Middle frontal gyrus (tissue), 1 donor: ENCODE data around the gene CELA2A.

Experiments
- DNase-seq: peaks from one replicate; pipeline ENCODE4 v3.0.0-alpha.2; 2015; ENCODE audit warnings: low spot score; ENCODE audit errors: extremely low spot score

The CELA2A gene

DNA sequence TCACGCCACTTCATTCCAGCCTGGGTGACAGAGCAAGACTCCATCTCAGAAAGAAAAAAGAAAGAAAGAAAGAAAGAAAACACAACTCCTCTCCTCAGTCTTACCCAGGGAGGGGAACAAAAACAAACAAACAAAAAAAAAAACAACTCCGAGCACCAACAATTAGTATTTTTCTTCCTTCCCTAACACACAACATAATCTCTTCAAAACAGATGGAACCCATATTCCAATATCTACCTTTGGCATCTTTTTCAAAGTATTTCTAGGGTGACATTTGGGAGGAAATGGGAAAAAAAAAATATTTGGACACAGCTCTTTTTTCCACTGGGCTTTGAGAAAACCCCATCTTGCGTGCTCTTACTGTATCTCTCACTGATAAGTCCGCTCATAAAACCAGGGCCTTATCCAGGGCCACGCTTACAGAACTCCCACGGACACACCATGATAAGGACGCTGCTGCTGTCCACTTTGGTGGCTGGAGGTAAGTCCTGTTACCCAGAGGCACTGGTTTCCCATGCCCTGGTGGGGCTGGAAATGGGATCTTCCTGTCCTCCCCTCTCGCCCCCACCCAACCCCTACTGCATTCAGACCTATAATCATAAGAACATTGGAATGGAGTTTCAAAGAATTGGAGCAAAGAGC is at the start of gene CELA2A:
Gene CELA2A, plus strand, starts transcription at position 420 of the 642 bp plus-strand sequence. Its CDS starts 22 bp downstream, at position 442.
- no peak for DNase-seq

- no peak for DNase-seq
Observed at GRCh38 chr1:15407580-15407979, 49.0 kb upstream of the CELA2A start.

- no peak for DNase-seq
Observed at GRCh38 chr1:15408890-15409387, 47.6 kb upstream of the CELA2A start.

- peak; percentile 53 for DNase-seq
Observed at GRCh38 chr1:15409388-15410222, 46.9 kb upstream of the CELA2A start, which contains the start of gene EFHD2. Gene EFHD2 (plus strand): TSS chr1:15409888. CDS start chr1:15409972, 84 bp downstream.

- no peak for DNase-seq
Observed at GRCh38 chr1:15410223-15410883, 46.2 kb upstream of the CELA2A start.

DNA sequence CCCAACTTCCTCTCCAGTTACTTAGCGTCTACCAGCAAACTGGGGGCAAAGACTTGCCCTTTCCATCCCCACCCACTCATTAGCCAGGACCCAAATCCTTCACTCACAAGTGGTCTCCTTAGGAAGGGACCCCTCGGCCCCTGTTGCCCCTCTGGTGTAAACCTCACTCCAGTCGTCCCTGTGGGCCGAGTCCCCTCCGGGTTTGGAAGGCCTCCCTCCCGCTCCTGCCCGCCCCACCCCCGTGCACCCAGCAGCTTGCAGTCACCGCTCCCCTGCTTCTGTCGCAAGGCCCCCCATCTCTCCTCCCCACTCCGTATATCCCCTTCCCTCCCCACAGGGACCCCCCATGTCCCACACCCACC is 45.7 kb upstream of the CELA2A start:
- DNase-seq = no peak

- DNase-seq = no peak
Observed at GRCh38 chr1:15411593-15412137, 44.9 kb upstream of the CELA2A start.

DNA sequence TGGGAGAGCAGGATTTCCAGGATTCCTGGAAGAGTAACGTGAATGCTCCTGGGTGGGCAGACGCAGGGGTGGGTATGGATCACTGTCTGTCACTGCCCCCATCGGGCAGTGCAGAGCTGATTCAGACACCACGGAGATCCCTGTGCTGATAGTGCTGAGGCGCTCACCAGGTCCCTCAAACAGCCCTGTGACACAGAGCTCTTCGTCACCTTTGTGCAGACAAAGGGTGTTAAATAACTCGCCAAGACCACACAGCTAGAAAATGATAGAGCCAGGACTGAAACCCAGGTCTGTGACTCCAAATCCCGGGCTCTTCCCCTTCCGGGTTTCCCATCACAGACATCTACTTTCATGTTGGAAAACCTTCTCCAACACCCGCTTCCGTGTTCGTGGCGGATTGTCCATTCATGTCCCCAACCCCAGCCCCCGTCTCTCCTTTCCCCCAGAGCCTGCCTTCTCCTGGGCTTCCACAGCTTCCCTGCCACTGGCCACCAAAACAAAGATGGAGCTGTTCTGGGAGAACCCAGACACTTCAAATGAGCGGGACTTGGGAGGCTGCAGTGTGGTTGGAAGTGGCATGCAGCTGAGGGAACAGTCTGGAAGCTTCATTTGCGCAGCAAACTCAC is 44.2 kb upstream of the CELA2A start:
- no peak for DNase-seq

DNA sequence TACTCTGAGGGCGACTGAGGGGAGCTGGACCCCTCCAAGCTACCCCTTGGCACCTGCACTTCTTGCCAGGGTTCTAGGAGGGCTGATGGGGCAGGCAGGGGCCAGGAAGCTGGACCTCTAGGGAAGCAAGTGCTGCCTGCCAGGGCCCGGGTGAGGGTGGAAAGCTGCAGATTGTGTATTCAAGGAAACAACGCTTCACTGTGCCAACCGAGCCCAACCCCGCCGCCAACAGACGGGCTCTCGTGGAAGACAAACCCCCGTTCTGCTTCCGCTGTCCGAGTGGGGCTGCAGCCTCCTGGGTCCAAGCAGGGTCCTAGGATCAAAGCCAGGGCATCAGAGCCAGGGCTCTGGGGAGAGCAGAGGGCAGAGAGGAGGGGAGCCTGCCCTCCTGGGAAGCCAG is 43.7 kb upstream of the CELA2A start:
- no peak for DNase-seq

DNA sequence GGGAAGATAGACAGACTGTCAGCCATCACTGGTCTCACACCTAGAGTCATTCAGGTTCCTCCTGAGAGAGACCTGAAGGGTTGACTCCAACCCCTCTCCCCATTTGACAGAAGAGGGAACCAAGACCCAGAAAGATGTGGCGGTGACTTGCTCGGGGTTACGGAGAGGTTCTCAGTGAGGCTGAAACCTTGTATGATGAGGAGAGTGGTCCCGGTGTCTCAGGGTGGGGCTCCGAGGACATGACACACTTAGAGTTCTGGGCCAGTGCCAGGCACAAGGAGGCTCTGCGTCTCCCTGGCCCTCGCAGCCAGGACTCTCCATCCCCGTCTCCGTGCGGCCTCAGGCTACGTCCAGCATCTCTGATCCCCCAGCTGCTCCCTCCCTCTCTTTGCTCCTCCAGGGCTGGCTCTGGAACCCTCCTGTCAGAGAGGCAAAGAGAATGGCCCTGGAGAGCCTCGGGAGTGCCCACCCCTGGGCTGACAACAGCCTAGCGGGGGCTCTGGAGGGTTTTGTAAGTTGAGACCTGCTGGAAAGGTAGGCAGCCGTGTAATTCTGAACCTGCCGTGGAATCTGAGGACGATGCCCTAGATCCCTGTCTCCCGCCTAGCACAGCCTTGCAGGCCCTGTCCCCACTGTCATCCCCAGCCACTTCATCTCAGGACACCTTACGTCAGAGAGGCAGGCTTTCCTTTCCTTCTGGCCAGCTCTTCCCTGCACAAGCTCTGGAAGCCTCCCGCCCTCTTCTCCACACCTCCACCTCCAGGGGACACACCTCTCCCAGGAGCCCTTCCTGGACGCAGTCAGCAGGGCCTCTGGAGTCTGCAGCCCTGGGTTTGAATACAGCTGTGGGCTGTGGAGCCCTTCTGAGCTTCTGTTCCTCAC is 42.7 kb upstream of the CELA2A start:
- no peak for DNase-seq

- no peak for DNase-seq
Observed at GRCh38 chr1:15414445-15414983, 42.0 kb upstream of the CELA2A start.

DNA sequence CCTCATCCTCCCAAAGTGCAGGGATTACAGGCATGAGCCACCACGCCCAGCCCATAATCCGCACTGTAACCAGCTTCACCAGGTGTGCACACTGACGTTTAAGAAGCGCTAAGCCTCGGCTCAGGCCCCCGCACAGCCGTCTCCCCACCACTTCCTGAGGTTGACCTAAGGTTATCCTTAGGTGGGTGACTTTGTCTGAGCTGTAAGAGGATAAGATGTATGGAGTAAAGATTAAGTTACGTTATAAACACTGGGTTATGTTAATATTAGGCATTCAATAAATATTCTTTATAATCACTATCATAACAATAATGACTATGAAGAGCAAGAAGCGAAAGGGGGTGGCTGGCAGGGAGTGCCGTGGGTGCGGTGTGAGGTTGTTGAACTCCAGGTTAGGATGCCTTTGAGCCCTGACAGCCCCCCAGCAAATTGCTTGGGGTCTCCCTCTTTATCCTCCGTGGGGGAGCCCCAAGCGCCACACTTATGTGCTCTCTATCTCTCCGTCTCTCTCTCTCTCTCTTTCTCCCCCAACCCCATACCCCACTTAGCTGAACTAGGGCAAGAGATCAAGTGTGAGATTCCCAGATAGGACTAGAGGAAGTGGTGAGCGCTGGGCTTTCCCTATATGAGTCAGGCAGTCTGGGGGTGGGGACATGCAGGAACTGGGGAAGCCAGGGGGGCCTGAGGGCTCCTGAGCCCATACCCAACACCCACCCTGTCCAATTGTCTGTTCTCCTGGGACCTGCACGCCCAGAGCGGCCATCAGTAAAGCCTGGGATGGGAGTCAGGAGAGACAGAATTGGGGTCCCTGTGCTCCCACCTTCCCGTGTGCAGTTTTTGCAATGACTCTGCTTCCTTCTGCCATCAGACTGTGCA is 39.2 kb upstream of the CELA2A start:
- no peak for DNase-seq

DNA sequence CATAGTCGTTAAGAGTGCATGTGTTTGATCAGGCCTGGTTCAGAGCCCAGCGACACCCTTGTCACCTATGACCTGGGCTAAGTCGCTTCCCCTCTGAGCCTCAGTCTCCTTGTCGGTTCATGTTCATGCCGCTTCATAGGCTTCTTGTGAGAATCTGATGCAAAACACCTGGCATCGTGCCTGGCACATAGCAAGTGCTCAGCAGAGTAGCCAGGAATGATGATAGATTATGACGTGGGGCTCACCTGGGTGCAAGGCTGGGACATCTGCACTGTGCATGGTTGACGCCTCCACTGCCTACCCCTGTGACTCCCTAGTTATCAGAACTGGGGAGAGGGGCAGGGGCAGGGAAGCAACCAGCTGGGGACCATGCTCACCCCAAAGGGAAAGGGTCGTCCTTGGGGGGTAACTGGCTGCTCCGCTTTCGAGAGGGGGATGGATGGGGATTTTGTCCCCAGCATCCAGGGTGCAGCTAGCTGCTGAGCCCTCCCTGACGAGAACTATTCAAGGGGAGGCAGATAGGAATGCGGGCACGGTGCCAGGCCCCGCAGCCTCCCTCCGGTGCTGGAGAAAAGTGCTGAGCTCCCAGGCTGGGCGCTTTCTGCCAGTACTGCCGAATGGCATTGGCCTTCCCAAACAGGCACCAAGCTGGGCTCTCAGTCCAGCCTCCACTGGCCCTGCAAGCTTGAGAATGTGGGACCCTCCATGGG is 37.6 kb upstream of the CELA2A start:
- no peak for DNase-seq

- DNase-seq = no peak
Observed at GRCh38 chr1:15420853-15421465, 35.6 kb upstream of the CELA2A start.

- no peak for DNase-seq
Observed at GRCh38 chr1:15422871-15423270, 33.7 kb upstream of the CELA2A start.

GRCh38 chr1:15423355-15424077 is 33.0 kb upstream of the CELA2A start:
- no peak for DNase-seq

GRCh38 chr1:15424146-15424667 is 32.3 kb upstream of the CELA2A start:
- no peak for DNase-seq
